Measurements from ENCODE around the gene CUL9. TPM values are rescaled to one million over a fixed set of nuclear protein-coding genes. Genes with fewer than 3 reads are reported as not detected.

CUL9 gene
- total and polyA plus RNA-seq, 2 donors (not counting 1 experiment from before 2014, with no cell fraction given) = 6.7 to 32.2 TPM

- Histone ChIP-seq H3K4me1 (ENCODE audit: control insufficient read depth, extremely low read depth, insufficient read depth, low read length) (peaks cover 5% of the 10 kb centered on the region), H2AFZ (ENCODE audit: low read length) (no peak overlapping the region), H3K4me2 (ENCODE audit: extremely low read depth, insufficient read depth, low read length) (no peak overlapping the region), H3K79me2 (ENCODE audit: control insufficient read depth, insufficient read depth, low read length) (peaks cover 3% of the 10 kb centered on the region), H3K4me3 (replicated peaks in 1 of 4; ENCODE audit: control extremely low read depth in 1 of 4, insufficient read depth in 1 of 4, low read depth in 3 of 4, low read length in 4 of 4) (no peak overlapping the region), H3K9ac (ENCODE audit: insufficient read depth, low read length) (no peak overlapping the region), H4K20me1 (ENCODE audit: control insufficient read depth, extremely low read depth, insufficient read depth, low read length) (no peaks in the 10 kb centered on the region), H3K36me3 (ENCODE audit: control insufficient read depth, insufficient read depth, low read length) (peaks cover 21% of the 10 kb centered on the region), H3K9me3 (ENCODE audit: control insufficient read depth, insufficient read depth, low read depth, low read length) (no peaks in the 10 kb centered on the region), H3K27me3 (ENCODE audit: control insufficient read depth, insufficient read depth, low read length) (no peaks in the 10 kb centered on the region), H3K27ac (ENCODE audit: insufficient read depth, low read length) (no peak overlapping the region)
- no peak for DNase-seq (ENCODE audit: low read depth in 2 of 2)
- TF ChIP-seq CTCF (conservative IDR thresholded peaks at IDR 0.05 in 1 of 2, IDR thresholded peaks at IDR 0.05 in 1 of 2; ENCODE audit: low read depth in 1 of 2, low read length in 2 of 2) = no peak
- no peak for TF ChIP-seq EZH2 (IDR thresholded peaks at IDR 0.05; ENCODE audit: low read length, missing control alignments)
Measured at GRCh38 chr6:43186019-43186418, 4.0 kb downstream of the CUL9 start.

- no peaks in the 10 kb centered on the region for H3K4me1 ChIP-seq (ENCODE audit: control insufficient read depth, extremely low read depth, insufficient read depth, low read length)
- peaks cover 21% of the 10 kb centered on the region for H3K36me3 ChIP-seq (ENCODE audit: control insufficient read depth, insufficient read depth, low read length)
- H3K27me3 ChIP-seq (ENCODE audit: control insufficient read depth, insufficient read depth, low read length) = no peaks in the 10 kb centered on the region
- no peak overlapping the region for H3K27ac ChIP-seq (ENCODE audit: insufficient read depth, low read length)
- TF ChIP-seq CTCF (conservative IDR thresholded peaks at IDR 0.05 in 1 of 2, IDR thresholded peaks at IDR 0.05 in 1 of 2; ENCODE audit: low read depth in 1 of 2, low read length in 2 of 2) (no peak), EZH2 (IDR thresholded peaks at IDR 0.05; ENCODE audit: low read length, missing control alignments) (no peak)
- H3K4me3 ChIP-seq (replicated peaks in 1 of 4; ENCODE audit: control extremely low read depth in 1 of 4, insufficient read depth in 1 of 4, low read depth in 3 of 4, low read length in 4 of 4) = no peak overlapping the region
- H3K9me3 ChIP-seq (ENCODE audit: control insufficient read depth, insufficient read depth, low read depth, low read length) = no peaks in the 10 kb centered on the region
- no peak overlapping the region for H3K4me2 ChIP-seq (ENCODE audit: extremely low read depth, insufficient read depth, low read length)
- DNase-seq (ENCODE audit: low read depth in 2 of 2) = no peak
- H4K20me1 ChIP-seq (ENCODE audit: control insufficient read depth, extremely low read depth, insufficient read depth, low read length) = no peaks in the 10 kb centered on the region
- H2AFZ ChIP-seq (ENCODE audit: low read length) = no peak overlapping the region
- H3K9ac ChIP-seq (ENCODE audit: insufficient read depth, low read length) = no peak overlapping the region
- peaks cover 3% of the 10 kb centered on the region for H3K79me2 ChIP-seq (ENCODE audit: control insufficient read depth, insufficient read depth, low read length)
Measured at GRCh38 chr6:43186706-43187105, 4.7 kb downstream of the CUL9 start.

- peaks cover 25% of the 10 kb centered on the region for H3K36me3 ChIP-seq (ENCODE audit: control insufficient read depth, insufficient read depth, low read length)
- H3K4me3 ChIP-seq (replicated peaks in 1 of 4; ENCODE audit: control extremely low read depth in 1 of 4, insufficient read depth in 1 of 4, low read depth in 3 of 4, low read length in 4 of 4) = no peak overlapping the region
- H2AFZ ChIP-seq (ENCODE audit: low read length) = no peak overlapping the region
Measured at GRCh38 chr6:43187821-43188220, 5.8 kb downstream of the CUL9 start.

More at GRCh38 chr6:43187821-43188220, 5.8 kb downstream of the CUL9 start:
- Histone ChIP-seq H3K79me2 (ENCODE audit: control insufficient read depth, insufficient read depth, low read length) (no peaks in the 10 kb centered on the region), H3K4me2 (ENCODE audit: extremely low read depth, insufficient read depth, low read length) (no peak overlapping the region), H3K27me3 (ENCODE audit: control insufficient read depth, insufficient read depth, low read length) (no peaks in the 10 kb centered on the region), H3K9me3 (ENCODE audit: control insufficient read depth, insufficient read depth, low read depth, low read length) (no peaks in the 10 kb centered on the region), H3K4me1 (ENCODE audit: control insufficient read depth, extremely low read depth, insufficient read depth, low read length) (no peaks in the 10 kb centered on the region), H3K9ac (ENCODE audit: insufficient read depth, low read length) (no peak overlapping the region), H3K27ac (ENCODE audit: insufficient read depth, low read length) (no peak overlapping the region), H4K20me1 (ENCODE audit: control insufficient read depth, extremely low read depth, insufficient read depth, low read length) (no peaks in the 10 kb centered on the region)
- no peak for DNase-seq (ENCODE audit: low read depth in 2 of 2)
- TF ChIP-seq CTCF (conservative IDR thresholded peaks at IDR 0.05 in 1 of 2, IDR thresholded peaks at IDR 0.05 in 1 of 2; ENCODE audit: low read depth in 1 of 2, low read length in 2 of 2) (no peak), EZH2 (IDR thresholded peaks at IDR 0.05; ENCODE audit: low read length, missing control alignments) (no peak)

All from fibroblast of lung (primary cell).